GM18907 (cell line): ENCODE measurements around the gene TAB2.
"Not testable (repeated sequence)": the region's sequence is repeated elsewhere in the genome, so short reads cannot be mapped to it uniquely, and the experiment has no call there.

Experiments used
- ATAC-seq: cut with Tn5 transposase; IDR thresholded peaks from one replicate; pipeline ENCODE4 v1.9.1; 2021; ENCODE audit warnings: mild to moderate bottlenecking, moderate library complexity; ENCODE audit not compliant: unreplicated experiment

TAB2 gene

DNA sequence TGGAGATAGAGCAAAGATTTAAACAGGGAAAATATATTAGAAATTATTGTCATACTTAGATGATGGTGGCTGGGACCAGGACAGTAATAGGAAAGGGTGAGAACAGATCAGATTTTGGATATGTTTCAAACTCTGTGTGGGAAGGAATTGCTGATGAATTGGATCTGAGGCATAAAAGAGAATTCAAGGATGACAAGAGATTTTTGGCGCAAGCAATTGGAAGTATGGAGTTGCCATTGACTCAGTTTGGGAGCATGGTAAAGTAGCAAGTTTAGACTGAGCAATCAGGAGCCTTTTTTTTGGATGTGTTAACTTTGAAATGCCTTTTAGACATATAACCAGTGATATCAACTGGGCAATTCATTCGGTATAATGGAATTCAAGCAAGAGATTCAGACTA is 14.4 kb downstream of the TAB2 start:
- ATAC-seq, result no peak

- no peak for ATAC-seq
Observed at GRCh38 chr6:149332602-149333265, 15.2 kb downstream of the TAB2 start.

- ATAC-seq, result no peak
Observed at GRCh38 chr6:149333266-149333620, 15.7 kb downstream of the TAB2 start.

GRCh38 chr6:149334201-149334600 is 16.7 kb downstream of the TAB2 start:
- no peak for ATAC-seq

DNA sequence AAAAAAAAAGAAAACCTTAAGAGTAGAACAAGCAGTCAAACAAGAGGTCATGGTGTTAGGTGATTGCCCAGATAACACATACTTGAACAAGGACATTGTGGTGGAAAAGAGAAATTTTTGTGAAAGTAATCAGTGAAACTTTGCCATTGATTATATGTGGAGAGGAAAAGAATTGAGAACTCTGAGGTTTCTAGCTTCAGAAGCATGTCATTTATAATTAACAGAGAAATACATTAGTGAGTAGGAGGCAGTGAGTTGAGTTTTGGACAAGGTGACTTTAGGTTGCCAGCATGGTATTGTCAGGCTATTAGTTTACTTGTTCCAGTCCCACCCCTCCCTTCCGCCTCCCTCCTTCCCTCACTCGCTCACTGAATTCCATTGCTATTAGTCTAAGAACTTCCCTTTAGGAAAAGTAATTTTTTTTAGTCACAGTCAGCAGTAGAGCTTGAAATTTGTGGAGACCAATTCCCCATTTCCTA is 17.2 kb downstream of the TAB2 start:
- peak; percentile 73 for ATAC-seq

DNA sequence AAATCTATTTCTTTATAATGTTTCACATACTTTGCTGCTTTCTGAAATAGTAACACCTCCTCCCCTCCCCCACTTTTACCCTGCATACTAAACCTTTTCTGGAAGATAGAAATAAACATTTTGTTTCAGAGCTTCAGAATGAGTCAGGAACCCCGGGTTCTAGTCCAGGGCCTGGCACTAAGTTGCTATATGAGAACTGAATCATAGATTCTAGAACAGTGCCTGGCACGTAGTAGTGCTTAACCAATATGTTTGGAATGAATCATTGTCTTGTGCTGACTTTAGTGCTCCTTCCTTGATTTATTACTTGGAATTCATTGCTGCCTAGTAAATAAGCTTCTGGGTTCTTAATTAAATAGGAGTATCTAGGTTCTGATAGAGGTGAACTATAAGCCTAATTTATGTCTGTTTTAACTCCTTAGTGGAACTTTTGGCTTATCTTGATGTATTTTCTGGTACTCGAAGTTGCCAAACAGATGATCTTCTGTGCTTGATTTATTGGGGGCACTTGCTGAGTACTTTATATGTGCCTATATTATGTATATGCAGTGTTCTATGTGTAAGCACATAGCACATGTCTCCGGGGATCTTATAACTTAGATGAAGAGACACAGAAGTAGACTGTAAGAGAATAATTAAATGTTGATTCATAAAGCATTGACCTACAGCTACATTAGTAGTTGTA is 18.6 kb downstream of the TAB2 start:
- ATAC-seq, result peak; percentile 43

- no peak for ATAC-seq
Observed at GRCh38 chr6:149336609-149336928, 19.1 kb downstream of the TAB2 start.

DNA sequence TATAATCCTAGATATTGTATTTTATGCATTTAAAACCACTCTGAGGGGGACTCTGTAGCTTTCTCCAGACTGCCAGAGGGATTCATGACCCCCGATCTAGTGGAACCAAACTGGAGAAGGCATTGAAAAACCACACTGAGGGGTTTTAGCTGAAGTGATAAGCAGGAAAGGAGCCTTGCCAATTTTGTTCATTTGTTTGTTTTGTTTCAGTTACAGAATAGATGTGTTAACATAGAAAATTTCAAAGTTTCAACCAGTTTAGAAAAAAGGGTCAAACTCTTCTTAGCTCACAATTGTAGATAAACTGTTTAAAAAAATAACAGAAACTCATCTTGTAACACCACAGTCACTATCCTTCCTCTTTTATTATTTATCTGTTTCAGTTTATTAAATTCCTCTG is 19.8 kb downstream of the TAB2 start:
- no peak for ATAC-seq

- ATAC-seq, result no peak
Observed at GRCh38 chr6:149340200-149340599, 22.7 kb downstream of the TAB2 start.

- ATAC-seq, result peak; percentile 76
Observed at GRCh38 chr6:149342525-149342924, 25.0 kb downstream of the TAB2 start.

DNA sequence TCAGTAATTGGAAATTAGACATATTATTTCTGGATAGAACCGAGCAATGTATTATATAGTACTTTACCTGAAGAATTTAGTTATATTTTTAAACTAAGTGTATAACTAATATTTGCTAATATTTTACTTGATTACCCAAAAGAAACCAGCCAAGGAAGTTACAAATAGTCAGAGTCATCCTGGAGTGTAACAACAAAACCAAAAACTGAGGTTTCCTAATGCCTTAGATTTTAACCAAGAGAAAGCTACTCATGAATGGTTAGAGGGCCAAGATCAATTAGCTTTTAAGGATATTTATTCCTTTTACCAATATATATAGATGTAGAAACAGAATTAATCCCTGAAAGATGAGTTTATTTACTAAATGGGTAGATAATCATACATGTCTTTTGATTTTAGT is 26.0 kb downstream of the TAB2 start:
- ATAC-seq, result no peak

DNA sequence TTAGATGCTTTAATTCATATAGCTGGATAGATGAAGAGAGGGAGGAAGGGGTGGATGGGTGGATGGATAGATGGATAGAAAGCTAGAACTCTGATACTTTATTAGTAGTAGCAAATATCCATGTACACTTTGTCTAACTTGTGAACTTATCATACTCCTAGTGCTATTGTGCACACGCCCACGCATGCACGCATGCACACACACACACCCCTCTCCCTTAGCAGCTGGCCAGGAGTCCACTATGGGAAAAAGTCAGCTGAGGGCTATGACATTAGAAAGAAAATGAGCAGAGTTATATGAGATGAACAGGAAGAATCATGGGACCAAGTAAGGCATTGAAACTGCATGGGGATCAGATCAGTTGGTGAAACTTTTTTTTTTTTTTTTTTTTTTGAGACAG is 28.6 kb downstream of the TAB2 start:
- no peak for ATAC-seq

DNA sequence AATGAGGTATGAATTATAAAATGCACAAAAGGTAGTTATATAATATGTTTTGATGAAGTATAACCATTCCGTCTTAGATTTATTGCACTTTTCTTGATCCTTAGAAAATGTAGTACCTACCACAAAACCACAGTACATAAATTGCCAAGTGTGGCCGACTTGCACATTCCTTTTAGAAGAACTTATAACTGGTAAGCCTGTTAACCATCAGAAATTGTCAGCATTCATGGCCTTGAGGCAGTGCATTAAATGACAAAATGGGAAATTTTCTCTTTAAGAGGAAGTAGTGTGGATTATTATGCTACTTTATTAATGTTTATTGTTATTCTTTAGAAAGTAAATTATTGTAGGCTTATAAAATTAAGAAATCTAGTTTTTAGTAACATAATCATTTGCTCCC is 29.6 kb downstream of the TAB2 start:
- ATAC-seq, result no peak

DNA sequence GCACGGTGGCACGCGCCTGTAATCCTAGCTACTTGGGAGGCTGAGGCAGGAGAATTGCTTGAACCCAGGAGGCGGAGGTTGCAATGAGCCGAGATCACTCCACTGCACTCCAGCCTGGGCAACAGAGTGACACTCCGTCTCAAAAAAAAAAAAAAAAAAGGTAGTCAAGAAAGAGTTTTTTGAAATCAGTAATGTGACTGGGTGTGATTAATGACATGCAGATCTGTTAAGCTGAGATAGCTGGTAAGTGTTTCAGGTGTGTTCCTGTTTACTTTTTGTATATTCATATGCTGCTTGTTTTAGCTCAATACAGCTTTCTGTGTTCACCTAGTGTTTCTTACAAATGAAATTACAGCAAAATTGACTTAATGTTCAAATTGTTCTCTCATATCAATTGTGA is 31.8 kb downstream of the TAB2 start:
- not testable (repeated sequence) for ATAC-seq

DNA sequence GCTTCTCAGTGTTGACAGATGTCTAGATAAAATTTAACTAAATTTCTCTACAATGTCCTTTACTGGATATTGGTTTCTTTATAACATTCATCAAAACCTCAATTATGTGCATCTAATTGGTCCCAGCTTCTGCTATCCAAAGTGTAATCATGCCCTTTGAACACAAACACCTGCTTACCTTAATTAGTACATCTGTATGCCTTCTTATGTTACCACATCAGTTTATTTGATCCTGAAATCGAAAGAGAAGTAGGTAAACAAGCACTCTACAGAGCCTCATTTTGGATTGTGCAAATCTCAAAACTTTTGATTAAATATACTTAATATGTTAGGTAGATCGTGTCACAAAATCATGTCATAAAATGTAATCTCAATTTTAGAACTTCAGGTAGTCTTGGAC is 36.5 kb downstream of the TAB2 start:
- no peak for ATAC-seq

GRCh38 chr6:149356081-149356750 is 38.7 kb downstream of the TAB2 start:
- no peak for ATAC-seq

GRCh38 chr6:149357726-149358538 is 40.4 kb downstream of the TAB2 start:
- ATAC-seq, result no peak

DNA sequence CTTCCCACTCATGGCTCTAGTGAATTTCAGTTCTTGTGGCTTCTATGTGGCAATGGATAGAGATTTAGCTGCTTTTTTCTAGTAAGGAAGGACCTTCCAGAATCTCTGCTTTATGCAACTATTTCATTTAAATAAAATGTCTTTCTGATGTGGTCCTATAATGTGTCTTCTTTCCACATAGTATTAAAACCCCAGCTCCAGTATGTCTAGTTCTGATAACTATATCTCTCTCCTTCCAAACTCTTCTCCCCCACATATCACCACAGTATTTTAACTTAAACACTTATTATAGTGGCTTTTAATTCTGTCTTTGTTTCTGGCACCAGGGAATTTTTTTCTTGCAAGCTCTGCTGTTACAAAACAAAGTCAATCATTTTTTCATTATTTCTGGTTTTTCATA is 41.9 kb downstream of the TAB2 start:
- no peak for ATAC-seq

GRCh38 chr6:149360536-149360935 is 43.0 kb downstream of the TAB2 start:
- ATAC-seq, result no peak

DNA sequence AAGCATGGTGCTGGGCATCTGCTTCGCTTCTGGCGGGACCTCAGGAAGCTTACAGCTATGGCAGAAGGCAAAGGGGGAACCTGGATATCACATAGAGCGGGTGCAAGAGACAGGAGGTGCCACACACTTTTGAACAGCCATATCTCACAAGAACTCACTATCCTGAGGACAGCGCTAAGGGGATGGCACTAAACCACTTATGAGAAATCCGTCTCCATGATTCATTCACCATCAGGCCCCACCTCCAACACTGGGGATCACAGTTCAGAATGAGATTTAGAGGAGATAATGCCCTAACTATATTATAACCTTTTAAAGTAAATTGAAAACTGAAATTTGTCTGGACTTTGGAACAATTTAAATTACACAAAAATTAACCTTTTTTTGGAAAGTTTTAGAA is 44.8 kb downstream of the TAB2 start:
- no peak for ATAC-seq

GRCh38 chr6:149363154-149363553 is 45.6 kb downstream of the TAB2 start:
- ATAC-seq, result no peak

DNA sequence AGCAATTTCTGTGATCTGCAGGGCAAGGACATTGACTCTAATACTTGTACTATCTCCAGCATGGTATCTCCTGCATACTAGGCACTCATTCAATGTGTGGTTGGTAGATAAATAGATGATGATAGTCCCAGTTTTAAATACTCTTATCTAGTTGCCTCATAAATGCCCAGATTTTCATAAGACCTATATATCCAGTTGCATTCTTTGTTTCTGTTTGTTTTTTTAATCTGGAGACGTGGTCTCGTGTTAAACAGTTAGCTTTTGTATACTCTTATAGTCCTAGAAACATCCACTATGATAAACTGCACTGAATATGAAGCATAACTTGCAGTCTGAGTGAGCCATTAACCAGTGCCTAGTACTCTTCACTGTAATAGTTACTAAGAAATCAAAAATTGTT is 47.0 kb downstream of the TAB2 start:
- no peak for ATAC-seq
